NCI-H2107 treated with DMSO at 0.1 percent for 48 hours (cell line): Measurements from ENCODE around the gene CDKN2C.
A peak's percentile ranks its signal among the peaks of the same experiment; 100 is the strongest.
"Not testable (repeated sequence)": the region's sequence is repeated elsewhere in the genome, so short reads cannot be mapped to it uniquely, and the experiment has no call there.

Source experiments
- DNase-seq: peaks from one replicate; lab custom pipeline; 2025; ENCODE audit not compliant: unreplicated experiment; lab: John Stamatoyannopoulos, UW

Gene CDKN2C

DNA sequence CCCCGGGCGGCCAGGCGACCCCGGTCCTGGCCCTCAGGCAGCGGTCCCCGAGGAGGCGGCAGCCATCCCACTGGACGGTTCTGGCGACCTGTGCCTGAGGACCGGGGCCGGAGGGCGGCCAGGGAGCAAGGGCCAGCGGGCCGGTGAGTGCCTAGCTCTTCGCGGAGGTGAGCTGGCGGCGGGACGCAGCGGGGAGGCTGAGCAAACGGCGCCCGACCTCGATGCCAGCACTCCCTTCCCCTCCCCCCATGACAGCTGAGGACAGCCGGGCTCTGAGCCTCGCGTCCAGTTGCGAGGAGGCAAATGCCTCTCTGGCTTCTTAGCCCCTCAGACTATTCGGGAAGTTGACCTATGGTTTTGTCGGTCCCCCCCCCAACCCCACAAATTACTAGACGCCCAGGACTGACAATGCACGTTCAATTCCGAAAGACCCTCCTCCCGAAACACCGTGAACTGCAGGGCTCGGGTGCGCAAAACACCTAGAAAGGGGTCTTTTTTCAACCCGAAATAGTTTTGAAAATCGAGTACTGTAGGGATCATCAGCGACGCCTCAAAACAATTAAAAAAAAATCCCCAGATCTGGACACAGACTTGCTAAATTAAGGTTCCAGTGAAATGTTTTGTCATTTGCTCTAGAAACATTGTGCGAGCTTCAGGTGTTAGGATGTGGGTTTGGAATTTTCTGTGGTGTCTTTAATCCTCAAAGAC lies 8.3 kb downstream of the CDKN2C start:
- peak; percentile 91 for DNase-seq

DNA sequence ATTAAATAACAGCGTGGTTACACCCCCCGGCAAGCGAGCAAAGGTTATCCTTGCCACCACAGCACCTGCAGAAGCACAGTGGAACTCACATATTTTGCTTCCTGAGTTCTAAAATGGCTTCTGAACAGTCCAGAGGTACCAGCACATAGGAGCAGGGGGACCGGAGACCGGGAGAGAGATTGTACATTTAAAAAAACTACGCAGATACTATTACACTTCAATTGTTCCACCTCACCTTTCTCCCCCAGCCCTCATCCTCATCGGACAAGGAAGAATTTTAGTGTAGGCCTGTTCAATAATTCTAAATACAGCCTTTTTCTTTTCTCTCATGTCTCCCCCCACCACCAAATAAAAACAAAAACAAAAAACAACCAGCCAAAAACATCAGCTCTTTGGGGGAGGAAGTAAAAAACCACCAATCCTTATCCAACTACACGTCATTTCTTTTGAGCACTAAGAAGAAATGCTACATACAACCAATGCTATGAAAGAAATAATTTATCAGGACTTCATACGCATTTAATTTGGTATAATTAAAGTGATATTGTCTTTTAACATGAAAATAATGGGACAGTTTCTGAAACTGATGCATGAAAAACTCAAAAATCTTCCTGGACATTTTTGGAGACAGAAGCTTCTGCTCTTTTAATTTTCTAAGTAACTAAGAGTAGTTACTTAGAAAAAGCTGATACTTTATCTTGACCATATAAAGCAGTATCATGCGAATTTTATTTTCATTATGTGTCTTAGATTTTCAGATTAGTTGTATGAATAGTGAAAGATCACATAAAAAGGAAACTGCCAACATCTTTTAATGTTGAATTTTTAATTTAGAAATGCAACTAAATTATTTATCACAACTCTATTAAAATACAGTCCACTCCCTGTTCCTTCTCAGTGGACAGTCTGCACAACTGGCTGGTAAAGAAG lies 9.1 kb downstream of the CDKN2C start:
- peak; percentile 96 for DNase-seq

DNA sequence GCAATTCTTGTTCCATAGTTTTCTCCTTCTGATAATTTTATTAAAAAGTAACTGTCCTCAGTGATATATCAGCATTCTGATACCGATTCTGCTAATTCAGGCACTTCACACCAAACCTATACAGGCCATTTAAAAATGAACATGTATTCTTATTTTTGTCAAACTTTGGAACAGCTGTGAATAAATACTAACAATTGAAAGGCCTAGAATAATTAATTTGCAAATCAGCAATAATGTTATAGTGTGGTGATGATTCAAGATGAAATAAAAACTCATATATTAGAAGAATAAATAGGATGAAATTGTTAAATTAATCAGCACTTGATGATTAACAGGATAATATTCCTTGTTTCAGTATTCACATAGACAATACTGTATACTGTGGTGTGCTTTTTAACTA lies 9.9 kb downstream of the CDKN2C start:
- DNase-seq: peak; percentile 87

DNA sequence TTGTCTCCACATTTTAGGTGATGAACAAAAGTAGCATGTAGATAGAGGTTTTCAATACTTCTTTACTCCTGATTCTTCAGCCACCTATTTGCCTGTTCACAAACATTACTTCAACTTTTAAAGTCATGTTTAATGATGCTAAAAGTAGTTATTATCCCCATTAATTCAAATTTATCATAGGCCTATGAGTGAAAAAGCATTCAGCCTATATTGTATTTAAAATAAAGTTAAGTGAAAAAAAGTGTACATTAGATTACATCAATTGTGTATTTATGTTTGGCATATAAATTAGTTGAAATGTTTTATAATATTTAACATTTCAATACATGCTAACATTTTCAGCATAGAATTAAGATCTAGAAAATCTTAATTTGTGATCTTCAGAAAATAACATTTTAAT lies 10.5 kb downstream of the CDKN2C start:
- DNase-seq: peak; percentile 78

DNA sequence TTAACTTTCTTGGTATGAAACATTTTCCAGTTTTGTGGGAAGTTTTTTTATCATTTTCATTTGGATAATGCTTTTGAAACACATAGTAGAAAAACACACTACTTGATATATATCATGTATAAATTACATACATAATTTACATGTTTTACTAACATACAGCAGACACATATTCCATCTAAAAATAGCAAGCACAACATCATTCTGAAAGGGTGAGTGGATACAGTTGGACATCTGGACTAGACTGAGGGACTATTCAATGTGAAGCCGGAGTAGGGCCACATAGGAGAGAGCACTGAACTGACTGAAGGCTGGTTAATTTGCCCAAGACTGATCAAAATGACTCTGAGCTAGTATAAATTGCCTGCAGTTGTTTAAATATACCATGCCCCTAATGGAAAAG lies 11.7 kb downstream of the CDKN2C start:
- peak; percentile 90 for DNase-seq

DNA sequence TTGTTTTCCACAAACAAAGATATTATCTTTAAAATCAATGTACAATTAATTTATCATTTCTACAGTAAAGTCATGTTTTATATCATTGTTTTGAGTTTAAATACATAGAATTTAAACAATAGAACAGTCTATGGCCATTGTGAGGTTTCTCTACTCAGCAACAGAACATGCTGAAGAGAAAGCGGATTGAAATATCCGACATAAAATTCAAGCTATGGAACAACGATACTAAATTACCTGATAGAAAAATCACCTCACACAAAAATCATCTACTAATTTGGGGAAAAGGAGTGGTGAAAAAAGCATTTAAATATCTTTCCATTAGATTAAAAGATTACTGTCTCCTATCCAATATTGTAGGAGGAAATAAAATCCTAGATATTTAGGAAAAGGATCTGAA lies 12.6 kb downstream of the CDKN2C start:
- DNase-seq: peak; percentile 89

DNA sequence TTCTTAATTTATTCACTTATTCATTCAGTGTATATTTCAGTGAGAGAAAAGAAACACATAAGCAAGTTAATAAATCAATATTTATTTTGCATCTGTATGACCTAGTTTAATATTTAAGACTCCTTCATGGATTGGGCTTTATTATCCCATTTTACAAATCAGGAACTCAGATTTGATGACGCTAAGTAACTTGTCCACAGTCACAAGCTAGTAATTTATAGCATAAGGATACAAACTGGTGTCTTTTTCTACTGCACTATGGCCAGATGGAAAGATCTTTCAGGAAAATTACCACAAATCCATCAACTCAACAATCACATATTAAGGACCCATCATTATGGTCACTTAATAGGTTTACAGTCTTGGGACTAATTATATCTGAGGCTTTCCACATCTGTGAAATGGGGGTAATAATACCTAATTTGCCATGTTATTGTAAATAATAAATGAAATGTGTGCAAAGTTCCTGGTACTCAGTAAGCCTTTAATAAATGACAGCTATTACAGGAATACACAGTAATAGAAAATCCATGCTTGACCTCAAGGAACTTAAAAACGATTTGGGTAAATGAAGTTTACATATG lies 13.3 kb downstream of the CDKN2C start:
- DNase-seq: peak; percentile 90

DNA sequence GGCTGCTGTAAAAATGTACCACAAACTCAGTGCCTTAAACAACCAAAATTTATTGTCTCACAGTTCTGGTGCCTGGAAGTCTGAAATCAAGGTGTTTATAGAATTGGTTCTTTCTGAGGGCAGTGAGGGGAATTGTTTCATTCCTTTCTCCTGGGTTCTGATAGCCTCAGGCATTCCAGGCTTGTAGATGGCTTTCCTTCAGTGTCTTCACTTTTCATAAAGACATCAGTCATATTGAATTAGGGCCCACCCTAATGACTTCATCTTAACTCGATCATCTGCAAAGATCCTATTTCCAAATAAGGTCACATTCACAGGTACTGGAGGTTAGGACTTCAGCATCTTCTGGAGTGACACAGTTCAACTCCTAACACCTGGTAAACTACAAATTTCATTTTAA lies 15.0 kb downstream of the CDKN2C start:
- DNase-seq: peak; percentile 78

DNA sequence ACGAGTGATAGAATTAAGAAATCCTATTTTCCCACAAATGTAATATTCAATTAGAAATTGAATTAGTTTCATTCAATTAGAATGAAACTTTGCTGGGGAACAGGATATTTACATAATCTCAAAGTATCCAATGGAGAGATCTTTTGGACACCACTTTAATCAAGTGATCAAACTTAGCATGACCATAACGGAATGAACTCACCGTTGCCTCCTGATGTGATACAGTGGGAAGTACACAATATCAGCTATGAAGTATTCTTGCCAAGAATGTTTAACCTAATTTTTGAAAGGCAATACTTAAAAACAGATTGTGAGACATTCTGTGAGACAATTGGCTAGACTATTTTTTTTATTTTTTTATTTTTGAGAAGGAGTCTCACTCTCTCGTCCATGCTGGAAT lies 16.6 kb downstream of the CDKN2C start:
- no peak for DNase-seq

DNA sequence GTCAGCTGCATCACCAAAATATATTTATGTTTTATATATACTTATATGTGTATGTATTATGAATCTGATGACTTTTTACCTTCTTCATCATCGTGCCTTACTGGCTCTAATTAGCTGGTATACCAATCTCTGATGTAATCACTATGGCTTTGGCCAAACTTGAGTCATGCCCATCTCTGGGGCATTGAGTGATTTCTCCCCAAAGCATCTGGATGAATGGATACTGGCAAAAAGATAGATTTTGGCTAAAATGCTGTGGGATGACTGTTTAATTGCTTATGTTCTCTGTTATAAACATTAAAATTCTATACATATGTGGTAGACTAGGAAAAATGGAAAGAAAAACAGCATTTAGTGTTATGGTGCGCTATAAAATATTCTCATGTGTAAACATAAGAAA lies 19.6 kb downstream of the CDKN2C start:
- DNase-seq: no peak

DNA sequence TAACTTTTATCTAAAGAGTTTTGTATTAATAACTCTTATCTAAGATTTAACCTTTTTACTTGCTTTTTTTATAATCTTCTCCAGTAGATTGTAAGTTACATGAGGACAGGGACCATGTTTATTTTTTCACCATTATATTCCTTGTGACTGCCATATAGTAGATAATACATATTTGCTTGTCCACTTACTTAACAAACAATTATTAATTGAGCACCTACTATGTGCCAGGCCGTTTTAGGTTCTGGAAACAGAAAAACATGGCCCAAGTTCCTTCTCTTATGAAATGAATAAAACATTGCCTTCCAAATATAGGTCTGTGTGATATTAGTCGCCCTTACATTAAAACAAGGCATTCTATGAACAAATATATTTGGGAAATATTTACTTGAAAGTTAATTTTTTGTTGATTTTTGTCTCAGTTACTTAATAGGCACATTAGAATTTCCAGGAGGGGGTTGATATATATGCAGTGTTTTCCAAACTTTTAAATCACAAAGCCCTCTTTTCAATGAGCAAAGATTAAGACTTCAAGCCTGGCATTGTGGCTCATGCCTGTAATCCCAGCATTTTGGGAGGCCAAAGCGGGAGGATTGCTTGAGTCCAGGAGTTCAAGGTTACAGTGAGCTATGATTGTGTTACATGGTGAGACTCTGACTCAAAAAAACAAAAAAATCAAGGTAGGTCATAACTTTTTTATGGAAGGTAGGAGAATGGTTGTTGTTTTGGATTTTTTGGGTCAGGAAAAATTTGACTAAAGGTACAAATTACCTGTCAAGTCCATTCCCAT lies 22.7 kb downstream of the CDKN2C start:
- DNase-seq: no peak

DNA sequence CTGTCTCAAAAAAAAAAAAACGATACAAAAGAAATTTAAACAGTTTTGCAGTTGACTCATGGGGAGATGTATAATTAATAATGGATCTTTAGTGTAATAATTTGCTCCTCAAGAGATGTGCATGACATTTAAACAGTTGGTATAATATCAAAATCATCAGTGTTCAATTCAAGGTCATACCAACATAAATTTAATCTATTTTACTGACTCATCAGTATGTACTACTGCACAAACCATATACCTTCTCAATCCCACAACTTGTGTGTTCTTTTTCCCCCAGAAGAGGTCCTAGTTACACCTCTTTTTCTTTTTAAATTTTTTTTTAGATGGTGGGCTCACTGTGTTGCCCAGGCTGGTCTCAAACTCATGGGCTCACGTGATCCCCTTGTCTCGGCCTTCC lies 23.6 kb downstream of the CDKN2C start:
- DNase-seq: no peak

DNA sequence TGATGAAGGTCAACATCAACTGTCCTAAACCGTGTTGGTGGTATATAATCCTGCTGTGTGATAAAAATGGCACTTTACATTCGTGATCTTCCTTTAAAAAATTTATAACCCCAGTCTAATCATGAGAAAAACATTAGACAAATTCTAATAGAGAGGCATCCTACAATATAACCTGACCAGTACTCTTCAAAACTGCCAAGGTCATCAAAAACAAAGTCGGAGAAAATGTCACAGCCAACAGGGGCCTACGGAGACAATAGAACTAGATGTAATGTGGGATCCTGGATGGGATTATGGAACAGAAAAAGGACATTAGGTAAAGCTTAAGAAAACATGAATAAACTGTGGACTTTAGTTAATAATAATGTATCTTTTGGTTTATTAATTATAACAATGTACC lies 25.0 kb downstream of the CDKN2C start:
- no peak for DNase-seq

DNA sequence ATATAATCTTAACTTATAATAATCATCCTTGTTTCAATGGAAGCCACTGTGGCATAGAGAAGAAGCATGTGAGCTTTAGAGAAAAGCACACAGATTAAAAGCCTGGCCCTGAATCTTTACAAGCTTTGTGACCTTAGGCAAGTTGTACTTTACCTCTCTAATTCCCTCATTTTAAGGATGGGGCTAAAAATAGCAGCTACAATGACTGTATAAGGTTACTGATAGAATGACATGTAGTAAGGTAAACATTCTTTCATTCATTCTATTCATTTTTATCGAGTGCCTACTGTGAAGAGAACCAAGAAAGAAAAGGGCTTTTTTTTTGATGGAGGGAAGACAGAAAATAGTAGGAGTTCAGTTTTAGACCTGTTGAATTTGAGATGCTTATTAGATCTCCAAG lies 25.6 kb downstream of the CDKN2C start:
- DNase-seq: peak; percentile 62

DNA sequence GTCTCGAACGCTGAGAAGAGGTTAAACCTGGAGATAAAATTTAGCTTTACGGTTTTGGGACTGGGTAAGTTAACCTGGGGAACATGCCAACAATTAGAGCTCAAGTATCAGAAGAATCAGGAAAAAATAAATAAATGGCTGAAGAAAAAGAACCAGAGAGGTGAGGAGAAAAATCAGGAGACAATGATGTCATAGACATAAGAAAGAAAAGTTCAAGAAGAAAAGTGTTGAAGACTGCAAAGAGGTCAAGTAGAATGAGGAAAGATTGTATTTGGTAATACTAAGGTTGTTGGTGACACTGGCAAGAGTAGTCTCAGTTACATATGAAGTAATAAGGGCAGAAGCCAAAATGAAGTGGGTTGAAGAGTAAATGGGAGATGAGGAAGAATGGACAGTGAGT lies 26.0 kb downstream of the CDKN2C start:
- DNase-seq: no peak

DNA sequence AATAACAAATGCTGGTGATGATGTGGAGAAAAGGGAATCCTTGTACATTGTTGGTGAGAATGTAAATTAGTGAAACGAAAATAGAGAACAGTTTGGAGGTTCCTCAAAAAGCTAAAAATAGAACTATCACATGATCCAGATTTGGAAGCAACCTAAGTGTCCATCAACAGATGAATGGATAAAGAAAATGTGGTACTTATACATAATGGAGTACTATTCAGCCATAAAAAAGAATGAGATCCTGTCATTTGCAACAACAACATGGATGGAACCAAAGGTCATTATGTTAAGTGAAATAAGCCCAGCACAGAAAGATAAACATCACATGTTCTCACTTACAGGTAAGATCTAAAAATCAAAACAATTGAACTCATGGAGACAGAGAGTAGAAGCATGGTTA lies 29.3 kb downstream of the CDKN2C start:
- DNase-seq: not testable (repeated sequence)

DNA sequence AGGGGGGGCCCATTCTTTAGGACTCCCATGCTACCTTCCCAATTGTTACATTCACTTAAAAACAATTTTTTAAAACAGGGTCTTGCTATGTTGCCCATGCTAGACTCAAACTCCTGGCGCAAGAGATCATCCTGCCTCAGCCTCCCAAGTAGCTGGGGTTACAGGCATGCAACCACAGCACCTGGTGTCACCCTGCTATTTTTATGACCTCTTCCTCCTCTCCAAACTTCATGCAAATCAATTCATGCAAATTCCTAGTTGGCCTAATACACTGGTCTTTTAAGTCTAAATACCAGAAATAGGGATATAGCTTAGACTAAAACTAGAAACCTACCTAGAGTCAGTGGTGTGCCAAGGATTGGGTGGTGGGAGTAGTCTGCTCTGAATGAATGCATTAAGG lies 30.1 kb downstream of the CDKN2C start:
- DNase-seq: no peak

DNA sequence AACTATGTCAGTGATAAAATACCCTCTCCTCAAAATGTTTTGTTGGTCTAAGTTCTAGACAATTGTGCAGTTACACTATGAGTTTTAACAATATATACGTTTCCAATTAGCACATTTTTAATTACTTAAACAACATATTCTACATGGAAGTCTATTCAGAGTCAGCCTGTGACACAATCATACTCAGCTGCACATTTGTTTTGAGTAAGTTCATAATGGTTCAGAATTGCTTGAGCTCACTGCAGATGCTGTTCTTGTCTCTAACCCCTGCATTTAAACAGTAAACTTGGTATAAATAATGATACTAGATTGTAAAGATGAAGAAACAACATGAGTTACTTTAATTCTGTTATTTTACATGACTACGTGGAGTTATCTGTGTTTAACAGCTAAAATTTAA lies 30.6 kb downstream of the CDKN2C start:
- no peak for DNase-seq

DNA sequence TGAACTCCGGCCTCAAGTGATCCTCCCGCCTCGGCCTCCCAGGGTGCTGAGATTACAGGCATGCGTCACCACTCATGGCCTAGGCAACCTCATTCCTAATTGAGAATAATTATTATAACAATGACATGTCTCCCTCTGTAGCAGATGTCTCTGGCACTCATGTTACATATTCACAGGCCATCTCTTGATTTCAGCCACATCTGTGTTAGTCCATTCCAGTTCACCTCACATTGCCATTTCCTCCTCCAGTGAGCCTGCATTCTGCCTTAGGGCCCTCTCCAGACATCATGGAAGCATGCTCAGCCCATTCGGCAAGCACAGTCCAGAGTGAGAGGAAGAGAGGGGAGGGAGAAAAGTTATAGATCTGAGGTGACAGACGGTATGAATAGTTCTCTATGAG lies 32.5 kb downstream of the CDKN2C start:
- DNase-seq: peak; percentile 72

DNA sequence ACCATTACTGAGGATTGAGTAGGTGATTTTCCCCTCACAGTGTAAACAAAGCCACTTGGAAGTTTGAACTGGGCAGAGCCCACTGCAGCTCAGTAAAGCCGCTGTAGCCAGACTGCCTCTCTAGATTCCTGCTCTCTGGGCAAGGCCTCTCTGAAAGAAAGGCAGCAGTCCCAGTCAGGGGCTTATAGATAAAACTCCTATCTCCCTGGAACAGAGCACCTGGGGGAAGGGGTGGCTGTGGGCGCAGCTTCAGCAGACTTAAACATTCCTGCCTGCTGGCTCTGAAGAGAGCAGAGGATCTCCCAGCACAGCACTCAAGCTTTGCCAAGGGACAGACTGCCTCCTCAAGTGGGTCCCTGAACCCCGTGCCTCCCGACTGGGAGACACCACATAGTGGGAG lies 35.5 kb downstream of the CDKN2C start:
- not testable (repeated sequence) for DNase-seq

DNA sequence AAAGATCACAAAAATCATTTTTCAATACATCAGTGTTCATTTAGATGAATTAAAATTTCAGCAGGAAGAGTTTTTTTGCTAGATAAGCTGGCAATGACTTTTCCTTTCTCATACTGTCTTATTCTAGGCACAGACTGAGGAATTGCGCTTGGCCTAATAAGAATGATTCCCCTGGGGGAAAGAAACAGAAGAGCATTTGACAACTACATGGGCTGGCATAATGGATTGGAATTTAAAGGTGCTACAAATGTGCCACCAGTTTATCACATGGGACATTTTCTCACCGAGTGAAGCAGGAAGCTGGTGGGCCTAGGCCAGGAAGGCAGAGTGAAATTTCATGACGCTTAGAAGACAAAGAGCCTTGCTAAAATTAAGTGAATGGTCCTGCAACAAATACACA lies 39.3 kb downstream of the CDKN2C start:
- DNase-seq: no peak
